NCI-H2171 treated with DMSO at 0.1 percent for 48 hours (cell line): ENCODE results near the gene DPH1.
A peak's percentile ranks its signal among the peaks of the same experiment; 100 is the strongest.
"Not testable (repeated sequence)": the region's sequence is repeated elsewhere in the genome, so short reads cannot be mapped to it uniquely, and the experiment has no call there.

Experiments
- DNase-seq: peaks from one replicate; lab custom pipeline; 2025; lab: John Stamatoyannopoulos, UW

The DPH1 gene

GRCh38 chr17:2029911-2030778 lies at the start of gene DPH1:
DPH1 (plus strand) TSS chr17:2030153; CDS start chr17:2030170, 17 bp downstream.
- DNase-seq: peak; percentile 91

GRCh38 chr17:1980665-1981250 lies 49.2 kb upstream of the DPH1 start:
- DNase-seq: no peak

- DNase-seq: not testable (repeated sequence)
Measured at GRCh38 chr17:1982793-1983366, 47.1 kb upstream of the DPH1 start.

GRCh38 chr17:1985093-1985492 lies 44.9 kb upstream of the DPH1 start:
- DNase-seq: peak; percentile 94

- DNase-seq: no peak
Measured at GRCh38 chr17:1985686-1986085, 44.3 kb upstream of the DPH1 start.

GRCh38 chr17:1986783-1987451 lies 43.0 kb upstream of the DPH1 start:
- DNase-seq: peak; percentile 33

- DNase-seq: no peak
Measured at GRCh38 chr17:1989135-1989534, 40.8 kb upstream of the DPH1 start.

- DNase-seq: no peak
Measured at GRCh38 chr17:1992541-1992940, 37.4 kb upstream of the DPH1 start.

GRCh38 chr17:1994707-1995106 lies 35.2 kb upstream of the DPH1 start:
- DNase-seq: no peak

GRCh38 chr17:1995321-1995892 lies 34.5 kb upstream of the DPH1 start:
- DNase-seq: no peak

GRCh38 chr17:1995907-1996799 lies 33.8 kb upstream of the DPH1 start:
- no peak for DNase-seq

GRCh38 chr17:1996800-1997288 lies 33.1 kb upstream of the DPH1 start:
- no peak for DNase-seq

- DNase-seq: peak; percentile 62
Measured at GRCh38 chr17:1997289-1997926, 32.5 kb upstream of the DPH1 start.

- DNase-seq: peak; percentile 33
Measured at GRCh38 chr17:1997927-1998742, 31.8 kb upstream of the DPH1 start.

- peak; percentile 78 for DNase-seq
Measured at GRCh38 chr17:1999557-2000251, 30.2 kb upstream of the DPH1 start.

GRCh38 chr17:2002767-2003329 lies 27.1 kb upstream of the DPH1 start:
- peak; percentile 80 for DNase-seq

GRCh38 chr17:2003525-2003924 lies 26.4 kb upstream of the DPH1 start:
- DNase-seq: no peak

GRCh38 chr17:2004435-2004952 lies 25.5 kb upstream of the DPH1 start:
- DNase-seq: no peak
